H9 (cell line): ENCODE results near the gene KLF16. TPM values are rescaled to one million over a fixed set of nuclear protein-coding genes. Genes with fewer than 3 reads are reported as not detected.

ENCODE experiments used
- DNase-seq: peaks from one replicate; pipeline ENCODE4 v3.0.0-alpha.2; 2017
- H2AFZ ChIP-seq: one replicate; pipeline ENCODE4 v1.6.1; 2013; ENCODE audit warnings: mild to moderate bottlenecking, low read length, control low read depth, moderate library complexity
- H2AK5ac ChIP-seq: 2 replicates; pipeline ENCODE4 v1.6.1; 2013; ENCODE audit warnings: low read length, control low read depth, mixed read lengths; ENCODE audit not compliant: insufficient read length
- H2BK120ac ChIP-seq: one replicate; pipeline ENCODE4 v1.6.1; 2013; ENCODE audit warnings: low read depth, mild to moderate bottlenecking, low read length, control low read depth, inconsistent platforms; ENCODE audit not compliant: poor library complexity, severe bottlenecking
- H2BK12ac ChIP-seq: 2 replicates; pipeline ENCODE4 v1.6.1; 2013; ENCODE audit warnings: low read length, control low read depth, mixed read lengths, low read depth; ENCODE audit not compliant: insufficient read length
- H2BK15ac ChIP-seq: 2 replicates; pipeline ENCODE4 v1.6.1; 2013; ENCODE audit warnings: low read depth, low read length, control low read depth
- H2BK20ac ChIP-seq: one replicate; pipeline ENCODE4 v1.6.1; 2013; ENCODE audit warnings: low read depth, mild to moderate bottlenecking, low read length, control low read depth, inconsistent platforms; ENCODE audit not compliant: poor library complexity, severe bottlenecking
- H2BK5ac ChIP-seq: 2 replicates; pipeline ENCODE4 v1.6.1; 2013; ENCODE audit warnings: low read length, control low read depth, mixed read lengths; ENCODE audit not compliant: insufficient read length
- H3K14ac ChIP-seq: 2 replicates; pipeline ENCODE4 v1.6.1; 2013; ENCODE audit warnings: low read length, control low read depth; ENCODE audit not compliant: insufficient read depth
- H3K18ac ChIP-seq: 2 replicates; pipeline ENCODE4 v1.6.1; 2013; ENCODE audit warnings: low read depth, mild to moderate bottlenecking, mixed read lengths, low read length, control low read depth; ENCODE audit not compliant: insufficient read length
- H3K23ac ChIP-seq: 2 replicates; pipeline ENCODE4 v1.6.1; 2013; ENCODE audit warnings: low read length, control low read depth, mixed read lengths, low read depth; ENCODE audit not compliant: insufficient read length
- H3K23me2 ChIP-seq: 2 replicates; pipeline ENCODE4 v1.6.1; 2013; ENCODE audit warnings: low read depth, mild to moderate bottlenecking, mixed read lengths, low read length, control low read depth; ENCODE audit not compliant: insufficient read length, poor library complexity, severe bottlenecking
- H3K27ac ChIP-seq: 2 replicates; pipeline ENCODE4 v1.5.1; 2013; ENCODE audit warnings: low read length, control low read depth, mixed read lengths, low read depth; ENCODE audit not compliant: insufficient read length
- H3K27me3 ChIP-seq: 2 replicates; pipeline ENCODE4 v1.6.1; 2013; ENCODE audit warnings: low read length, control low read depth, inconsistent platforms; ENCODE audit not compliant: insufficient read depth
- H3K4ac ChIP-seq: 2 replicates; pipeline ENCODE4 v1.6.1; 2013; ENCODE audit warnings: low read depth, mild to moderate bottlenecking, control low read depth, inconsistent platforms, low read length, moderate library complexity
- H3K4me1 ChIP-seq: 2 replicates; pipeline ENCODE4 v1.6.1; 2013; ENCODE audit warnings: low read length, control low read depth, inconsistent platforms; ENCODE audit not compliant: insufficient read depth
- H3K4me2 ChIP-seq: 2 replicates; pipeline ENCODE4 v1.6.1; 2013; ENCODE audit warnings: low read length, control low read depth, mixed read lengths; ENCODE audit not compliant: insufficient read length, insufficient read depth
- H3K56ac ChIP-seq: 2 replicates; pipeline ENCODE4 v1.6.1; 2013; ENCODE audit warnings: low read depth, mild to moderate bottlenecking, mixed read lengths, low read length, control low read depth; ENCODE audit not compliant: insufficient read length
- H3K79me1 ChIP-seq: 2 replicates; pipeline ENCODE4 v1.6.1; 2013; ENCODE audit warnings: low read depth, mild to moderate bottlenecking, moderate library complexity, low read length, control low read depth, inconsistent platforms; ENCODE audit not compliant: insufficient read depth, poor library complexity, severe bottlenecking
- H3K79me2 ChIP-seq: 2 replicates; pipeline ENCODE4 v1.6.1; 2013; ENCODE audit warnings: low read length, control low read depth, inconsistent platforms; ENCODE audit not compliant: insufficient read depth
- H3K9ac ChIP-seq: 2 replicates; pipeline ENCODE4 v1.6.1; 2013; ENCODE audit warnings: low read length, control low read depth, mixed read lengths; ENCODE audit not compliant: insufficient read length; ENCODE audit errors: extremely low read depth
- H3K9me3 ChIP-seq: one replicate; pipeline ENCODE4 v1.6.1; 2013; ENCODE audit warnings: low read depth, low read length, inconsistent platforms; ENCODE audit not compliant: control insufficient read depth
- H3T11ph ChIP-seq: one replicate; pipeline ENCODE4 v1.6.1; 2013; ENCODE audit warnings: mild to moderate bottlenecking, low read length, control low read depth, inconsistent platforms
- H4K20me1 ChIP-seq: one replicate; pipeline ENCODE4 v1.6.1; 2013; ENCODE audit not compliant: control insufficient read depth, insufficient read length, insufficient read depth
- H4K5ac ChIP-seq: 2 replicates; pipeline ENCODE4 v1.6.1; 2013; ENCODE audit warnings: low read depth, mild to moderate bottlenecking, mixed read lengths, low read length, control low read depth; ENCODE audit not compliant: insufficient read length
- H4K8ac ChIP-seq: replicated peaks from 2 replicates; pipeline ENCODE4 v1.6.1; 2013; ENCODE audit warnings: low read length, control low read depth, mixed read lengths, low read depth; ENCODE audit not compliant: insufficient read length
- H4K91ac ChIP-seq: 2 replicates; pipeline ENCODE4 v1.6.1; 2013; ENCODE audit warnings: low read depth, mild to moderate bottlenecking, moderate library complexity, mixed read lengths, low read length, control low read depth; ENCODE audit not compliant: insufficient read length
- H3K27ac Mint-ChIP-seq, 3 experiments: 2 replicates in 2 of 3; 3 replicates in 1 of 3; pipeline ENCODE4 v1.8.0; 2020 to 2021; ENCODE audit warnings: mixed read lengths in 3 of 3, mild to moderate bottlenecking in 1 of 3, moderate library complexity in 1 of 3
- H3K27me3 Mint-ChIP-seq: 2 replicates; pipeline ENCODE4 v1.8.0; 2021; ENCODE audit warnings: low read depth, mild to moderate bottlenecking, moderate library complexity, mixed read lengths
- H3K36me3 Mint-ChIP-seq, 3 experiments: 2 replicates in 2 of 3; 3 replicates in 1 of 3; pipeline ENCODE4 v1.8.0; 2020 to 2021; ENCODE audit warnings: low read depth in 3 of 3, mixed read lengths in 3 of 3; ENCODE audit not compliant: insufficient read depth in 1 of 3
- H3K4me1 Mint-ChIP-seq, 2 experiments: 2 replicates each; pipeline ENCODE4 v1.8.0; 2020; ENCODE audit warnings: mixed read lengths in 2 of 2
- H3K4me3 Mint-ChIP-seq, 2 experiments: 2 replicates in 1 of 2; 3 replicates in 1 of 2; pipeline ENCODE4 v1.8.0; 2020 to 2021; ENCODE audit warnings: mild to moderate bottlenecking in 2 of 2, mixed read lengths in 2 of 2, moderate library complexity in 1 of 2
- H3K9me3 Mint-ChIP-seq, 2 experiments: 2 replicates in 1 of 2; 3 replicates in 1 of 2; pipeline ENCODE4 v1.8.0; 2020; ENCODE audit warnings: mild to moderate bottlenecking in 2 of 2, mixed read lengths in 2 of 2, moderate library complexity in 1 of 2
- CTCF ChIP-seq: fragments of 200-600 bp; sonication (generic); conservative IDR thresholded peaks from 3 replicates; pipeline ENCODE4 v1.8.0; 2021; ENCODE audit warnings: antibody characterized with exemption, mild to moderate bottlenecking
- WGBS: extraction: QIAGEN DNeasy Blood & Tissue Kit; methylation state at CpG from one replicate; pipeline ENCODE4 v1.1.7; 2013; ENCODE audit warnings: missing lambda C conversion rate, low lambda C conversion rate, mixed read lengths; ENCODE audit not compliant: insufficient read length; ENCODE audit errors: extremely low coverage; 5-methylcytosine and 5-hydroxymethylcytosine counted together
- total RNA-seq: library from RNA; stranded (reverse); gene quantifications from 2 replicates; pipeline ENCODE4 v1.2.1, GENCODE V29; 2021

The KLF16 gene
- total RNA-seq, 1 experiment from 2014 or later, result 66.8 TPM

- Histone ChIP-seq H2AFZ (no peak overlapping the region), H3K9me3 (no peaks in the 10 kb centered on the region), H4K5ac (no peak overlapping the region), H4K91ac (no peak overlapping the region), H4K20me1 (peaks cover 4% of the 10 kb centered on the region), H3K27me3 (no peaks in the 10 kb centered on the region), H4K8ac (no peak overlapping the region), H3K79me1 (no peaks in the 10 kb centered on the region), H3K27ac (no peak overlapping the region), H3K79me2 (peaks cover 2% of the 10 kb centered on the region; the same call in 1 of the 2 replicates), H3K56ac (no peak overlapping the region), H3T11ph (no peak overlapping the region), H3K23ac (no peak overlapping the region), H3K14ac (no peak overlapping the region; the same call in 1 of the 2 replicates), H2BK20ac (no peak overlapping the region), H2BK120ac (no peak overlapping the region), H3K23me2 (no peaks in the 10 kb centered on the region), H2BK15ac (no peak overlapping the region), H2AK5ac (no peak overlapping the region), H2BK5ac (no peak overlapping the region), H3K9ac (no peak overlapping the region), H3K4me1 (no peaks in the 10 kb centered on the region), H3K4me2 (no peak overlapping the region), H3K18ac (no peak overlapping the region), H2BK12ac (no peak overlapping the region), H3K4ac (no peak overlapping the region)
- no peak for TF ChIP-seq CTCF
- DNase-seq, result no peak
- H3K36me3 Mint-ChIP-seq, result peaks cover 6 to 23% (median 11%) of the 10 kb centered on the region in 3 experiments; a peak in 6 of 7 replicates
- H3K27ac Mint-ChIP-seq, result no peak overlapping the region
- H3K9me3 Mint-ChIP-seq, result no peaks in the 10 kb centered on the region
- no peak overlapping the region for H3K4me3 Mint-ChIP-seq
- no CpG with 5 or more reads among the region's 57 CpGs for WGBS
- H3K4me1 Mint-ChIP-seq, result peaks cover 6 to 19% of the 10 kb centered on the region in 2 experiments; a peak in 3 of 4 replicates
- no peaks in the 10 kb centered on the region for H3K27me3 Mint-ChIP-seq
Observed at GRCh38 chr19:1828279-1829238, 34.8 kb downstream of the KLF16 start.
